ENCODE results near the gene RPH3AL. TPM values are rescaled to one million over a fixed set of nuclear protein-coding genes. Genes with fewer than 3 reads are reported as not detected.
"Not testable (repeated sequence)": the region's sequence is repeated elsewhere in the genome, so short reads cannot be mapped to it uniquely, and the experiment has no call there.

Gene RPH3AL
- total RNA-seq, 1 experiment from 2014 or later, result 3.8 TPM

DNA sequence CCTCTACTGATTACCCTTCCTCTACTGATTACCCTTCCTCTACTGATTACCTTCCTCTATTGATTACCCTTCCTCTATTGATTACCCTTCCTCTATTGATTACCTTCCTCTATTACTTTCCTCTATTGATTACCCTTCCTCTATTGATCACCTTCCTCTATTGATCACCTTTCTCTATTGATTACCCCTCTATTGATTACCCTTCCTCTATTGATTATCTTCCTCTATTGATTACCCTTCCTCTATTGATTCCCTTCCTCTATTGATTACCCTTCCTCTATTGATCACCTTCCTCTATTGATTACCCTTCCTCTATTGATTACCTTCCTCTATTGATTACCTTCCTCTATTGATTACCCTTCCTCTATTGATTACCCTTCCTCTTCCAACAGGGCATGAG lies 108.7 kb downstream of the RPH3AL start:
- not testable (repeated sequence) for DNase-seq (ENCODE audit: low read depth)

- DNase-seq (ENCODE audit: low read depth), result no peak
Measured at GRCh38 chr17:238964-239259, 113.7 kb downstream of the RPH3AL start.

DNA sequence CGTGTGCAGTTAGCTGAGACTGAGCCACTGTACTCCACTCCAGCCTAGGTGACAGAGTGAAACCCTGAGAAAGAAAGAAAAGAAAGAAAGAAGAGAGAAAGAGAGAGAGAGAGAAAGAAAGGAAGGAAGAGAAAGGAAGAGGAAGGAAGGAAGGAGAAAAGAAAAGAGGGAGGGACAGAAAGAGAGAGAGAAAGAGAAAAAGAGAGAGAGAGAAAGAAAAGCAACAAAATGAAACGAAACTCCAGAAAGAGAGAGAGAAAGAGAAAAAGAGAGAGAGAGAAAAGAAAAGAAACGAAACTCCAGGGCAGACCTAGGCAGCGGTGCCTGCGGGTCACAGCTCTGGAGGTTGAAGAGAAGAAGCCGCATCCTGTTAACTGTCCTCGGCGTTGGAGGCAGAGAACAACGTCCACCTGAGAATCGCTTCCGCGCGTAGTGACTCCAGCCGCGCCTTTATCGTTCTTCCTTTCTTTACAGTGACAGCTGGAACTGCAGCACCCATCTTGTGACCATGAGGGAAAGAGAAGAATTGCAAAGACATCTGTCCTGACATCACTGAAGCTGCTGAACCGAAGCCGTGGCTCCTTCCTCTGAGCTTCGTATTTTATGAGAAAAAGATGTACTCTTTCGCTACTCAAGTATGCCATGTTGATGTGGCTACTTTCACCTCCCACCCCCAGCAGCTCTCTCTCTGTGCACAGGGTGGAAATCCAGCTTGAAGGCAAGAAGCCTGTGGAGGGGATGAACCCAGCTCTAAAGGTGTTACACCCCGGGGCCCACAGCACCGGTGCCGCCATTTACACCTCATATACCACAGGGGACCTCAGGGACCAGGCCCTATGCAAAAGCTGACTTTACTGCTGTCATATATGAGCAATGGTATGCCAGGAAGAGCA lies 114.3 kb downstream of the RPH3AL start:
- DNase-seq (ENCODE audit: low read depth), result no peak

DNA sequence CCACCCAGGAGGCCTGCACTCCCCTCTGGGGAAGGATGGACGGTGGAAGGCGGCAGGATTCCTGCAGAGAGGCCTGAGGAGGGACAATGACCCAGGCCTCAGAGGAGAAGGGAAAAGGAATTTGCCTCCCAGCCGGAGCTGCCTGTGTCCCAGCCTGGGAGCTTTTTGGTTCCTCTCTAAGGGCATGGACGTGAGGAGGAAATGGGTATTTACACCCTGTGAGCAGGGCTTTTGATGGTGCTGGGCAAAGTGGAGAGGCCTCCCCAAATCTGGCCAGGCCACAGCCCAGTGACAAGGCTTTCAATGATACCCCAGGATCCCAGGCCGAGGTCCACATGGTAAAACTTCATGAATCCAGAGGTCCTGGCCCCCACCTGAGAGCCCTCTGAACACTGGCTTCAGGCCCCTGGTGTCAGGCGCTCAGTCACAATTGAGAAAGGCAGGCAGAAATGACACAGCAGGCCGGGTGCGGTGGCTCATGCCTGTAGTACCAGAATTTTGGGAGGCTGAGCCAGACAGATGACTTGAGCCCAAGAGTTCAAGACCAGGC lies 115.1 kb downstream of the RPH3AL start:
- no peak for DNase-seq (ENCODE audit: low read depth)

DNA sequence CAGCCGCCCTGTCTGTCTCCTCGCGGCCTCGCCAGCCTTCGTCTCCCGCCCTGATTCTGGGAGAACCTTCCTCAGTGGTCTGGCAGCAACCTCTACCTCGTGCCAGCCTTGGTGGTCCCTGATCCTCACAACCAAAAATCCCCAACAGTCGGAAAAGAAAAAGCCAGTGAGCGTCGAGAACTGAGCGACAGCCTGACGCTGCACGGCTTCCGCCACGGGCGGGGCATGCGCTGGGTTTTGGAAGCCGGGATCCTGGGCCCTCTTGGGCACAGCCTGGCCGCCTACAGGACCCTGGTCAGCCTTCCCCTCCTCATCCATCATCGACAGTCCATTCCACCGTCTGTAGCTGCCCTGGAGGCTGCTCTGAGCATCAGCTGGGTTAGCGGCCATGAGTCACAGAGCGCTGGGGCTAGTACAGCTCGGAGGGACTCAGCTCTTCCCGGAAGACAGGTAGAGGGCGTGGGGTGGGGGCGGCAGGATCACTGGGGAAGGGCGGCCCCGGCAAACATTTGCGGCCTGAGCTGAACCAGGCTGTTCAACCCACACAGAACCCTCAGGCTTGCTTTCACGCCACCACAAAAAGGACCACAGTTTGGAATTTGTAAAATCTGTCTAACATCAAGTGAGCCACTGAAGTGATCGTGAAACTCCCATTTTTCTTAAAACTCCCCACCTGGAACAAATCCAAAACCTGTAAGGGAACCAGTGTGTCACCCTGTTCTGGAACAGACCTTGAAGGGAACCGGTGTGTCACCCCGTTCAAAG lies 115.8 kb downstream of the RPH3AL start:
- no peak for DNase-seq (ENCODE audit: low read depth)

GRCh38 chr17:235831-236640 lies 116.6 kb downstream of the RPH3AL start:
- DNase-seq (ENCODE audit: low read depth), result no peak

DNA sequence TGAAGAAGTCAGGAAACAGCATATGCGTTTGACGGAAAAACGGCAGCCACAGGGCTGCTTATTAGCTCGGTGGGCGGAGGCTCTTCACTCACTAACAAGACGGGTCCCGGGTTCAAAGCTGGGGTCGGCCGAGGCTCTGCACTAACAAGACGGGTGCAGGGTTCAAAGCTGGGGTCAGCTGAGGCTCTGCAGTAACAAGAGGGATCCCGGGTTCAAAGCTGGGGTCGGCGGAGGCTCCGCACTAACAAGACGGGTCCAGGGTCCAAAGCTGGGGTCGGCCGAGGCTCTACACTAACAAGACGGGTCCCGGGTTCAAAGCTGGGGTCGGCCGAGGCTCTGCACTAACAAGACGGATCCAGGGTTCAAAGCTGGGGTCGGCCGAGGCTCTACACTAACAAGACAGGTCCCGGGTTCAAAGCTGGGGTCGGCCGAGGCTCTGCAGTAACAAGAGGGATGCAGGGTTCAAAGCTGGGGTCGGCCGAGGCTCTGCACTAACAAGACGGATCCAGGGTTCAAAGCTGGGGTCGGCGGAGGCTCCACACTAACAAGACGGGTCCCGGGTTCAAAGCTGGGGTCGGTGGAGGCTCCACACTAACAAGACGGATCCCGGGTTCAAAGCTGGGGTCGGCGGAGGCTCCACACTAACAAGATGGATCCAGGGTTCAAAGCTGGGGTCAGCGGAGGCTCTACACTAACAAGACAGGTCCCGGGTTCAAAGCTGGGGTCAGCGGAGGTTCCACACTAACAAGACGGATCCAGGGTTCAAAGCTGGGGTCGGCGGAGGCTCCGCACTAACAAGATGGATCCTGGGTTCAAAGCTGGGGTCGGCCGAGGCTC lies 117.4 kb downstream of the RPH3AL start:
- not testable (repeated sequence) for DNase-seq (ENCODE audit: low read depth)

DNA sequence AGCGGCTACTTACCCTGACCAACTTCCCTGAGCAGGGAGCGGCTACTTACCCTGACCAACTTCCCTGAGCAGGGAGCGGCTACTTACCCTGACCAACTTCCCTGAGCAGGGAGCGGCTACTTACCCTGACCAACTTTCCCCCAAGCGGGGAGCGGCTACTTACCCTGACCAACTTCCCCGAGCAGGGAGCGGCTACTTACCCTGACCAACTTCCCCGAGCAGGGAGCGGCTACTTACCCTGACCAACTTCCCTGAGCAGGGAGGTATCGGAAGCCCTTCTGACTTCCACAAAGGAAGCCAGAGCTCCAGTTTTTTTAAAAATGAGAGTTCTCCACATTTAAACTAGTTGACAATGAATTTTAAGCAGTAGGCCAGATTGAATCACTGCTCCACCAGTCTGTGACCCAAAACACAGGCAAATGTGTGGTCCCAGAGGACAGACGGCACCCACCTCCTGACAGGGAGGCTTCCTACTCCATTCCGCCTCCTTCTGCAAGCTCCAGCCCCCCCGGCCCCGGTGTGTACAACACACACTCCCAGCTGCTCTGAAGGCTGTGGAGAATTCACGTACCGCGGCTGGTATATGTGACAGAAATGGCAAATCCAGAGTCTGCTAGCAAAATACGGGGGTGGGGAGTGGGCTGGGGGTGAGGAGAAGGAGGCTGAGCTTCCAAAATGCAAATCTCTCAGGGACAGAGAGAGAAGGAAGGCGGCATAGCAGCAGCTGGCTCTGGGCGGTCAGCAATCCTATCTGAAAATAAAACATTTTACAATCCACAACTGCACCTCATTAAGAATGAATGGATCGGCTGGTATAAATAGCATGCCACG lies 118.2 kb downstream of the RPH3AL start:
- not testable (repeated sequence) for DNase-seq (ENCODE audit: low read depth)

DNA sequence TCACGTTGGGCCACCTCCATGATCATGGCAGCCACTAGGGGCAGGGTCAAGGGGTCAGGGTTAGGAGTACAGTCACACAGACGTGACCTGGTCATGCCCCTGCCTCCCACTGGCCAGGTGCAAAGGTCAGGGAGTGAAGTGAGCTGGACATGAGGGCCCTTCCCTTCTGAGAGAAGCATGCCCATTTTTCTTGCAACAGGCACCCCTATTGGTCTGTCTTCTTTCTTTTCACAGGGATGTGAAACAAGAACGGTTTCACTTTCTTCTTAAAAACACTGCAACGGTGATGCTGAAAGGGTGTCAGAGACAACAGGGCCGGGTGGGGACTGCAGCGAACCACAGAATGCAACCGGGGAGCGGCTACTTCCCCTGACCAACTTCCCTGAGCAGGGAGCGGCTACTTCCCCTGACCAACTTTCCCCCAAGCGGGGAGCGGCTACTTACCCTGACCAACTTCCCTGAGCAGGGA lies 119.1 kb downstream of the RPH3AL start:
- no peak for DNase-seq (ENCODE audit: low read depth)

- DNase-seq (ENCODE audit: low read depth), result no peak
Measured at GRCh38 chr17:231966-232807, 120.4 kb downstream of the RPH3AL start.

- no peak for DNase-seq (ENCODE audit: low read depth)
Measured at GRCh38 chr17:231191-231965, 121.2 kb downstream of the RPH3AL start.

GRCh38 chr17:230395-230770 lies 122.2 kb downstream of the RPH3AL start:
- DNase-seq (ENCODE audit: low read depth), result no peak

- DNase-seq (ENCODE audit: low read depth), result no peak
Measured at GRCh38 chr17:229709-230394, 122.8 kb downstream of the RPH3AL start.

GRCh38 chr17:228951-229708 lies 123.5 kb downstream of the RPH3AL start:
- DNase-seq (ENCODE audit: low read depth), result no peak

DNA sequence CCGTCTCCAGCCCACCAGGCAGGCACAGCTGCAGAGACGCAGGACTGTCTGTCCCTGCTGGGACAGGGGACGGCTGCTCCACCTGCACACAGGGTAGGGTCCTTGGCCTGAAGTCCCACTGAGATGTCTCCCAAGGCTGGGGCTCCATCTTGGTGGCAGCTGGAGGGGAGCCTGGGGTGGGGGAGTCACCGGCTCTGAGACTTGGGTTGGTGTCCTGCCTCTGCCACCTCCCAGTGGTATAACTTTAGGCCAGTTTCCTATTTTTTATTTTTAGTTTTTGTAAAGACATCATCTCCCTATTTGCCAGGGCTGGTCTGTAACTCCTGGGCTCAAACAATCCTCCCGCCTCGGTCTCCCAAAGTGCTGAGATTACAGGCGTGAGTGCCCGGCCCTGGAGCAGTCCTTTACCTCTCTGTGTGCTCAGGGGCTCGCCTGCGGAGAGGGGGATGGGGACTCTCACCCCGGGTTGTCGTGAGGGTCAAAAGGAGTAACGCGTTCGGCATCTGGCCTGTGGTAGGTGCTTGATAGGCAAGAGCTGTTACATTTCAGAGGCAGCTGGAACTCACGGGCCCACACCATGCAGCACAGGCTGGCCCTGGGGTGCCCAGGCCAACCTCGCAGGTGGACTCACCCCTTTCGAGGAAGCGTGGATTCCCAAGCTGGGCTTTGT lies 124.5 kb downstream of the RPH3AL start:
- no peak for DNase-seq (ENCODE audit: low read depth)
